ENCODE measurements around the gene KRTAP10-4.

KRTAP10-4 gene

GRCh38 chr21:44564099-44564498 lies 9.4 kb upstream of the KRTAP10-4 start:
- no peak for DNase-seq (ENCODE audit: low read depth)
- in situ Hi-C loops (cut with HindIII; ENCODE audit: low sequenced_read_pairs), result no loop called here
- H3K4me3 ChIP-seq (ENCODE audit: low read depth, low read length), result no peak overlapping the region
- no peak for TF ChIP-seq CTCF (IDR thresholded peaks at IDR 0.05; ENCODE audit: low read depth, low read length, missing control alignments)

- DNase-seq (ENCODE audit: low read depth), result no peak
- no peak for TF ChIP-seq CTCF (IDR thresholded peaks at IDR 0.05; ENCODE audit: low read depth, low read length, missing control alignments)
- H3K4me3 ChIP-seq (ENCODE audit: low read depth, low read length), result no peak overlapping the region
- in situ Hi-C loops (cut with HindIII; ENCODE audit: low sequenced_read_pairs), result no loop called here
Measured at GRCh38 chr21:44564886-44565598, 8.5 kb upstream of the KRTAP10-4 start.

GRCh38 chr21:44566403-44566802 lies 7.1 kb upstream of the KRTAP10-4 start:
- no peak overlapping the region for H3K4me3 ChIP-seq (ENCODE audit: low read depth, low read length)
- no peak for TF ChIP-seq CTCF (IDR thresholded peaks at IDR 0.05; ENCODE audit: low read depth, low read length, missing control alignments)
- no peak for DNase-seq (ENCODE audit: low read depth)

GRCh38 chr21:44567481-44568171 lies 5.9 kb upstream of the KRTAP10-4 start:
- TF ChIP-seq CTCF (IDR thresholded peaks at IDR 0.05; ENCODE audit: low read depth, low read length, missing control alignments), result no peak
- in situ Hi-C loops (cut with HindIII; ENCODE audit: low sequenced_read_pairs), result no loop called here
- no peak for DNase-seq (ENCODE audit: low read depth)
- H3K4me3 ChIP-seq (ENCODE audit: low read depth, low read length), result no peak overlapping the region

More at GRCh38 chr21:44566403-44566802, 7.1 kb upstream of the KRTAP10-4 start:
- in situ Hi-C loops (cut with HindIII; ENCODE audit: low sequenced_read_pairs), result no loop called here

- DNase-seq (ENCODE audit: low read depth), result no peak
- no peak for TF ChIP-seq CTCF (IDR thresholded peaks at IDR 0.05; ENCODE audit: low read depth, low read length, missing control alignments)
- H3K4me3 ChIP-seq (ENCODE audit: low read depth, low read length), result no peak overlapping the region
- in situ Hi-C loops (cut with HindIII; ENCODE audit: low sequenced_read_pairs), result no loop called here
Measured at GRCh38 chr21:44568261-44568660, 5.3 kb upstream of the KRTAP10-4 start.

- no peak for TF ChIP-seq CTCF (IDR thresholded peaks at IDR 0.05; ENCODE audit: low read depth, low read length, missing control alignments)
- in situ Hi-C loops (cut with HindIII; ENCODE audit: low sequenced_read_pairs), result no loop called here
- no peak for DNase-seq (ENCODE audit: low read depth)
- H3K4me3 ChIP-seq (ENCODE audit: low read depth, low read length), result no peak overlapping the region
Measured at GRCh38 chr21:44568667-44569556, 4.6 kb upstream of the KRTAP10-4 start.

Measured in astrocyte of the cerebellum (primary cell).